NT2/D1 (cell line): ENCODE results near the gene TBC1D20.

Experiments used
- SUZ12 ChIP-seq: IDR thresholded peaks from 2 replicates; pipeline ENCODE4 v1.6.1; 2011; ENCODE audit not compliant: insufficient read length, insufficient read depth; ENCODE audit errors: extremely low read depth
- YY1 ChIP-seq: IDR thresholded peaks from 2 replicates; pipeline ENCODE4 v1.6.1; 2011; ENCODE audit not compliant: insufficient read length, insufficient read depth
- ZNF274 ChIP-seq: IDR thresholded peaks from 2 replicates; pipeline ENCODE4 v1.6.1; 2011; ENCODE audit warnings: mild to moderate bottlenecking, low read depth, low read length

- no peak for TF ChIP-seq YY1
- TF ChIP-seq ZNF274 = no peak
- TF ChIP-seq SUZ12 = no peak
Observed at GRCh38 chr20:427849-428657, 34.3 kb downstream of the TBC1D20 start.
